Vagina (tissue), 2 donors: ENCODE results near the gene ULK4.

Experiments used
- POLR2A ChIP-seq, 2 donors: fragments of 450-650 bp; IDR thresholded peaks; one replicate each; pipeline ENCODE4 v1.6.1; 2017; ENCODE audit warnings: antibody characterized with exemption in 2 of 2, mild to moderate bottlenecking in 2 of 2, moderate library complexity in 2 of 2
- TF ChIP-seq, protein P1 (sequence below), 3 experiments: fragments of 450-650 bp in 2 of 3; fragments of 200-600 bp in 1 of 3; sonication (generic) in 1 of 3; IDR thresholded peaks; one replicate each; pipeline ENCODE4 v1.5.1; 2017 to 2019; ENCODE audit warnings: antibody characterized with exemption in 3 of 3, mild to moderate bottlenecking in 2 of 3, moderate library complexity in 2 of 3

- no peak for TF ChIP-seq POLR2A (IDR thresholded peaks at IDR 0.05)
- TF ChIP-seq, protein P1, sequence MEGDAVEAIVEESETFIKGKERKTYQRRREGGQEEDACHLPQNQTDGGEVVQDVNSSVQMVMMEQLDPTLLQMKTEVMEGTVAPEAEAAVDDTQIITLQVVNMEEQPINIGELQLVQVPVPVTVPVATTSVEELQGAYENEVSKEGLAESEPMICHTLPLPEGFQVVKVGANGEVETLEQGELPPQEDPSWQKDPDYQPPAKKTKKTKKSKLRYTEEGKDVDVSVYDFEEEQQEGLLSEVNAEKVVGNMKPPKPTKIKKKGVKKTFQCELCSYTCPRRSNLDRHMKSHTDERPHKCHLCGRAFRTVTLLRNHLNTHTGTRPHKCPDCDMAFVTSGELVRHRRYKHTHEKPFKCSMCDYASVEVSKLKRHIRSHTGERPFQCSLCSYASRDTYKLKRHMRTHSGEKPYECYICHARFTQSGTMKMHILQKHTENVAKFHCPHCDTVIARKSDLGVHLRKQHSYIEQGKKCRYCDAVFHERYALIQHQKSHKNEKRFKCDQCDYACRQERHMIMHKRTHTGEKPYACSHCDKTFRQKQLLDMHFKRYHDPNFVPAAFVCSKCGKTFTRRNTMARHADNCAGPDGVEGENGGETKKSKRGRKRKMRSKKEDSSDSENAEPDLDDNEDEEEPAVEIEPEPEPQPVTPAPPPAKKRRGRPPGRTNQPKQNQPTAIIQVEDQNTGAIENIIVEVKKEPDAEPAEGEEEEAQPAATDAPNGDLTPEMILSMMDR (IDR thresholded peaks at IDR 0.05): no peak
These were observed 142.7 kb downstream of the ULK4 start for GRCh38 chr3:41819236-41819635.
